Epithelial cell of prostate (primary cell): ENCODE data around the gene HPSE2.
A peak's percentile ranks its signal among the peaks of the same experiment; 100 is the strongest.
"Not testable (repeated sequence)": the region's sequence is repeated elsewhere in the genome, so short reads cannot be mapped to it uniquely, and the experiment has no call there.

Experiments
- DNase-seq: peaks from one replicate; pipeline ENCODE4 v3.0.0-alpha.2; 2011; ENCODE audit warnings: low read depth, low spot score
- H3K27ac ChIP-seq: fragments of 450-650 bp; 2 replicates; pipeline ENCODE4 v1.5.1; 2017; ENCODE audit warnings: mild to moderate bottlenecking

The HPSE2 gene

GRCh38 chr10:99235658-99236626 is at the start of gene HPSE2:
Gene HPSE2 (minus strand): TSS chr10:99235852.
- DNase-seq: no peak
- H3K27ac ChIP-seq: no peak within 1 kb of the TSS

DNA sequence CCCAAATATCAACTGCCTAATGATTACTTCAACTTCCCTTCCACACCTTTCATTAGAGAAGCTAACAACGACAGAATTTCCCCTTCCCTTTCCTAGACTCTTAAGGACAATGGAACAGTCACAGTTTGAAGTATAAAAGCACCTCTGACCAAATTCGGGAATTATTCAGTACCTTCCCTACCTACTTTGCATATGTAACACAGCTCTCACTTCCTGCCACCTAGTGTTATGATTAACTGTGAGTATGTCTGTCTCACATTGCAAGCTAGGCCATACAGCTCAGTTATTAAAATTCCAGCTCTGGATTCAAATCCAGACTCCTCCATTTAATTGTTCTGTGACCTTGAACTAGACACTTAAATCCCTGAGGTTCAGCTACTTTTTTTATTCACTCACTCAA is 44.8 kb upstream of the HPSE2 start:
- no peak for DNase-seq
- no peak overlapping the region for H3K27ac ChIP-seq

GRCh38 chr10:99279626-99280111 is 44.0 kb upstream of the HPSE2 start:
- no peak for DNase-seq
- H3K27ac ChIP-seq: no peak overlapping the region

- DNase-seq: no peak
- no peak overlapping the region for H3K27ac ChIP-seq
Measured at GRCh38 chr10:99276848-99277486, 41.3 kb upstream of the HPSE2 start.

DNA sequence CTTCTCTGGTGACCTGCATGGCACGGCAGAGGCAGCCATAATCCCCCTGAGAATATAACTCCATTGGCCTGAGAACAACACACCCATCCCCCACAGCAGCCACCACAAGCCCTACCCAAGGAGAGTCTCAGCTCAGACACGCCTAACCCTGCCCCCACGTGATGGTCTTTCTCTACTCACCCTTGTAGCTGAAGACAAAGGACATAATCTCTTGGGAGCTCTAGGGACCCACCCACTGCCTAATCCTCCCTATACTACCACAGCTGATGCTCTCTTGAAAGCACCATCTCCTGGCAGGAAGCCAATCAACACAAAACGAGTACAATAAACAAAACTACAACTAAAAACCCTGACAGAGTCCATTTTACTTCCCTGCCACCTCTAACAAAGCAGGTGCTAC is 30.7 kb upstream of the HPSE2 start:
- DNase-seq: no peak
- no peak overlapping the region for H3K27ac ChIP-seq

DNA sequence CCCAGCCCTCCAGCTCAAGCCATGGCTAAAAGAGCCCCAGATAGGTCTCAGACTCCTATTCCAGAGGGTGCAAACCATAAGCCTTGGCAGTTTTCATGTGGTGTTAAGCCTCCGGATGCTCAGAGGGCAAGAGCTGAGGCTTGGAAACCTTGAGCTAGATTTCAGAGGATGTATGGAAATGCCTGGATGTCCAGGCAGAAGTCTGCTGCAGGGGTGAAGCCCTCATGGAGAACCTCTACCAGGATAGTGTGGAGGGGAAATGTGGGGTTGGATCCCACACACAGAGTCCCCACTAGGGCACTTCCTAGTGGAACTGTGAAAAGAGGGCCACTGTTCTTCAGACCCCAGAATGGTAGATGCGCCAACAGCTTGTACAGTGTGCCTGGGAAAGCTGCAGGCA is 13.2 kb upstream of the HPSE2 start:
- no peak for DNase-seq
- no peak overlapping the region for H3K27ac ChIP-seq

GRCh38 chr10:99247893-99248292 is 12.2 kb upstream of the HPSE2 start:
- H3K27ac ChIP-seq, DNase-seq: not testable (repeated sequence)

DNA sequence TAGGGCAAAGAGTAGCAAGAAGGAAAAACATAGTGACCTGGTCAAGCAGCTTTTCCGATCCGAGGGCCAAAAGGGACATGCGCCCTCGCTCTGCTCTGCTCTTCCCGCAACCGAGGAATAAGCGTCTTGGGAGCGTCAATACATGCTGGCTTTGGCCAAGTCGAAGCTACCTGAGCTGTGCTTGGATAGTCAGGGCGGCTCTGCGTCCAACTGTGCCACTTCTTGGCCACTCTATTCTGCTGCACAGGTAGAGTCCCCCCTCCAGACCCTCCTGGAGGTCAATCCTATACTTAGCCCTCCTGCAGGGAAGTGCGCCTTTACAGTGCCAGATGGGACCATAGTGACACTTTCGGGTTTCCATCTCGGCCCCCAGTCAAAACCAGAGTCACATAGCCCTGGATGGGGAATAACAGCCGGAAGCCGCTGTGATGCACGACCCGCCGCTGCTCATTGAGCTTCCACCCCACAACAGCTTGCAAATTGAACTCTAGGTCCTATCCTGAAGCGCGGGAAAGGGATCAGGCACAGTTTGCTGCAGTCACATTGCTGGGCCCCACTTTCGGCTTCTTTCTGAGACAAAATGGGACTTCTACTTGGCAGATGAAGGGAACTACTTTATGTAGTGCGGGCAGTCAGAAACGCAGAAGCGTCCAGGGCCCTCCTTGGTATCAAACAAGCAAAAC is 1.1 kb upstream of the HPSE2 start:
- no peak for DNase-seq
- no peak overlapping the region for H3K27ac ChIP-seq

GRCh38 chr10:99234791-99235657 is 628 bp downstream of the HPSE2 start:
- H3K27ac ChIP-seq: no peak overlapping the region
- no peak for DNase-seq

DNA sequence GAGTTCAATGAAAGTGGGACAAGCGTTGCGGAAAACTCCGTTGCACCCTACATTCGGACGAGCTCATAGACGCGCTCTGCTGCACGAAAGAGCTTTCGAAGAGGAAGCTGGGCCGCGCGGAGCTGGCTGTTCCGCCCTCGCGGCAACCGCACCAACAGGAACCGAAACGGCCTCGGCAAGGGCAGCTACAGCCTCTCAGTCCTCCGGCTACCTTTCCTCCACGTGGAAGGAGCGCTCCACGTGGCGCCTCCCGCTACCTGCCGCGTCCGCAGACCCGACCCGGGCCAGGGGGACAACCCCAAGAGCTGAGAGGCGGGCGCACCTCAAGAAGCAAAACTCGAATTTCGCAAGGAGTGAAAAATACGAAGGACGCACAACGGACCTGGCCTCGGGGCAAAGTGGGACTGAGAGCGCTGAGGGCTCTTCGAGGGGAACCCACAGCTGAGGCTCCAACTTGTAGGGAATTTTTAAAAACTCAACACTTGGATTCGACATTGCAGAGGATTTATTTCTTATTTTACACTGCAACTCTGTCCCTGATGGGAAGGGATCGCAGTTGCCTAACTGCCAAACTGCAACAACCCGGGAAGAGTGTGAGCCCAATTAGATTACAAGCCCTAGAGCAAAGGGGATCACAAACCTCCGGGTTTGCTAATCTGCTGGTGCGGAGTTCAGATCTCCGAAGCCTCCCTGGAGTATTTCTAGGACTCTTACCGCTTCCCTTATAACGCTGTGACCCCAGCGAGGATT is 1.4 kb downstream of the HPSE2 start:
- DNase-seq: peak; percentile 14
- H3K27ac ChIP-seq: no peak overlapping the region

- no peak overlapping the region for H3K27ac ChIP-seq
- no peak for DNase-seq
Measured at GRCh38 chr10:99233689-99234037, 2.0 kb downstream of the HPSE2 start.

- no peak overlapping the region for H3K27ac ChIP-seq
- DNase-seq: no peak
Measured at GRCh38 chr10:99233000-99233688, 2.5 kb downstream of the HPSE2 start.

DNA sequence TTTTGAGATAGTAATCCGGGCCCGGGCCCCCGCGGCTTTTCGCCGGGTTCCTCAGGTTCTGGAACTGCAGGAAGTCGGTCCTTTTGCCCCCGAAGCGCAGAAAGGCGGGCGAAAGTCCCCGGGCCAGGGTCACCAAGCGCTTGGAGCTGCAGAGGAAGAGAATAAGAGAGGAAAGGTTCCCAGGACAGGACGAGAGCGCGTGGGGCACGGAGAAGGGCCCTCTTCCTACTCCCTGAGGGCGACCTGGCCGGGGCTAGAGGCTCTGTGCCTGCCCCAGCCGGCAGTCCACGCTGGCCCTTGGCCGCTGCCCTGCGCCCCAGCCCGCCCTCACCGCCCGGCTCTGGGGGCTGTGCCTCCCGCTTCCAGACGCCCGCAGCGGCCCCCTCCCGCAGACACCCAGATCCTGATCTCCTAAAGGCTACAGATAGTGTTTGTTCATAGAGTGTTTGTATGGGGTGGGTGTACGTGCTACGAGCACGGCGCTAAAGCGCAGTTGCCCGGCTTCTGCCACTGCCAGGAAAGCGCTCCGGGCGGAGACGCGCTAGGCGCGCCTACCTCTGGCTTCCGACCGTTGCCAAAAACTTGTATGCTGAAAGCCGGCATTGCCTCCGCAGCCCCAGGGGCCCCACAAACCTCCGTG is 3.2 kb downstream of the HPSE2 start:
- H3K27ac ChIP-seq: no peak overlapping the region
- no peak for DNase-seq

DNA sequence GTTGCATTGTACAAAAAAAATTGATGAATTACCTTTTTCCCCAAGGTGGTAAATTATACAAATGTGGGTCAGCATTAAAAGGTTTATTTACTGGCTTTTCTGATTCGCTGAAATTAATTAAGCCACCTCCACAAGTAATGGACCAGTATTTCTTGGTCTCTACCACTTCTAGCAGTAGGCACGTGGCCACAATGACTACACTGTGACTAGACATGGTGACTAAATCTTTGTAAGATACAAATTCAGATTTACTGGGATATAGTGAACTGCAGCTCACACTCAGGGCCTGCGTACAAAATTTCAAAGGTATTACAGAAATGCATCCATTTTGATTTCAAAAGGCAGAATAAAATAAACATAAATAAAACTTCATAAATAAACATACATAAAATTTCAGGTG is 10.9 kb downstream of the HPSE2 start:
- no peak for DNase-seq
- H3K27ac ChIP-seq: no peak overlapping the region

DNA sequence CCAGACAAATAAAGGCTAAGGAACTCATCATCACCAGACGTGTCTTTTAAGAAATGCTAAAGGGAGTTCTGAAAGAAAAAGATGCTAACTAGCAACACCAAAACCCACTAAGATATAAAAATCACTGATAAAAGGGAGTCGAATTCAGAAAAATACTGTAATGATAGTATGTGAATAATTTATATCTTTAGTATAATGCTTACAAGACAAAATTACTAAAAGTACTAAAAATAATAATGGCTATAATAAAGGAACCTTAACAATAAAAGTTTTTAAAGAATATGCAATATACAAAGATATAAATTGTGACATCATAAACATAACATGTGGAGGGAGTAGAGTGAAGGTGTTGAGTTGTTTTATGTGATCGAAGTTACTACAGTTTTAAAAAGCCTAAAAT is 28.3 kb downstream of the HPSE2 start:
- no peak overlapping the region for H3K27ac ChIP-seq
- DNase-seq: no peak

GRCh38 chr10:99203310-99203709 is 32.3 kb downstream of the HPSE2 start:
- no peak overlapping the region for H3K27ac ChIP-seq
- DNase-seq: no peak

DNA sequence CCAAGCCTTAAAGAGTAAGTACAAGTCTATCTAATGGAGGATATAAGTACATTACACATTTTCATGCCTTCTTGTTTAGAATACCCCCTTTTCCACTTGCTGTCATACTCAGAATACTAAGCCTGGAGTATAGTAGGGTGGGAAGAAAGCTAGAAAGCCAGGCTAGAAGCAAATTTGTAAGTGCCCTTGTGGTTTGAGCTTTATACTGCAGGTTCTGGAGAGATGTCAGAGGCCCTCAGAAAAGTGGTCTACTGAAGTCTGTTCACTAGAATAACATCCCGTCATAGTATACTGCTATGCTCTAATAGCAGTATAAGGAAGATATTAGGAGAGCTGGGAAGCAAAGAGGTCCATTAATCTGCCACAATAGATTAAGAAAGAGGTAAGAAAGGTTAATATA is 62.7 kb downstream of the HPSE2 start:
- H3K27ac ChIP-seq: no peak overlapping the region
- DNase-seq: no peak

DNA sequence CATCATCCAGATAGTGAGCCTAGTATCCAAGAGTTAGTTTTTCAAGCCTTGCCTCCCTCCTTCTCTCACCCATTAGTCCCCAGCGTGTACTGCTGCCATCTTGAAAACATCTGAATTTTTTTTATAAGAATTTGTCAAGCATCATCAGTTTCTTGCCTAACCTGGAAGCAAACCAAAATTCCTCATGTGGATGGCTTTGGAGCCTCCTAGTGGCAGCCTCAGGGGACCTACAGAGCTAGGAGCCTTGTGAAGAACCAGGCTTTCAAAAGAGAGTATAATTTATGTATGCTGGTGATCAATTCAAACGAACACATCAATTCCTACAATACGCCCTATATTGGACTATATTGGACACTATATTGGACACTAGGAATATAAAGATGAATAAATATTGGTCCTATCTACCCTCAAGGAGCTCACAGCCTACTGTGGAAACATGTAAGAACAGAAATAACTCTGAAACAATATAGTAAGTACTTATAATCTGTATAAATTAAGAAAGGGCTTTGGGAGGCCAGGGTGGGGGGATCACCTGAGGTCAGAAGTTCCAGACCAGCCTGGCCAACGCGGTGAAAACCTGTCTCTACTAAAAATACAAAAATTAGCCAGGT is 63.4 kb downstream of the HPSE2 start:
- no peak overlapping the region for H3K27ac ChIP-seq
- peak; percentile 5 for DNase-seq
